Putamen (tissue), 1 donor: ENCODE data around the gene CAMK1D.
A peak's percentile ranks its signal among the peaks of the same experiment; 100 is the strongest.
"Not testable (repeated sequence)": the region's sequence is repeated elsewhere in the genome, so short reads cannot be mapped to it uniquely, and the experiment has no call there.

Experiments
- DNase-seq: peaks from one replicate; pipeline ENCODE4 v3.0.0-alpha.2; 2016; ENCODE audit warnings: low spot score

Gene CAMK1D

DNA sequence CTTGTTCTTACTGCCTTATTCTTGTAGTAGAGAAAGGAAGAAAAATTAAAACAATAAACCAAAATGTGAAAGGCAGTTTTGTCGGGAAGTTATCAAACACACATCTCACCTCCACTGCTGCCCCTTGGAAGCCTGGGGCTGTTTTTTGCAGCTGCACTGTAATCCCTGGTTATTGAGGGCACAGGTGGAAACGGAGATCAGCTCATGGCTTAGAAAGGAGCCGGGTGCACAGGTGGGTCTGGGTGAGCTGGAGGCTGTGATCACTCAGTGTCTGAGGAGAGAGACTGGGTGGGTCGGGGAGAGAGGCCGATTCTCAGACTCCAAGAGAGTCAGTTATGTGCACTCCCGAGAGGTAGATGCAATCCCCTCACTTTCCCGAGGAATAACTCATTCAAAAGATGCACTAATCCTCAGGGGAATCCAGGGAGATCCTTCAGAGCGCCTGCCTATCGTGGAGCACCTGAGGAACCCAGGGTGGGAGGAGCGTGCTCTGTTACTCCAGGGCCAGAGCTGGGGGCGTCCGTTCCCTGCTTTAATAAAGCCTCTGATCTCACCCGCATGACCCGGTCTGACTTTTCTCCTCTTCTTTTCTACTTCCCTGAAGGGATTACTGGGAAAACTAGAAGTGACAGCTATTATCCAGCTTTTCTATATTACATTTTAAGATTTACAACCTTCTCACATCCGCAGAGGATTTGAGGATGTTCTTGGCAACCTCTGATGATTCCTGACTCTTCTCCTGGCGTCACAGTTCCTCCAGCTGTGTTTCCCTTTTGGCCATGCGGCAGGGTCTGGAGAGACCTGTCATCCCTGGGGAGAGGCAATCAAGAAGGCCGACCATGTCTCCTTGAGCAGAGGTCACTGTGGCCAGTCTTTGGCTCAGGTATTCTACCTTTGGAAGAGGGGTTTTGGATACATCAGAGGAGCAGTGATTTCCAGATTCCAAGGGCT lies 82.1 kb downstream of the CAMK1D start:
- DNase-seq, result peak; percentile 31

DNA sequence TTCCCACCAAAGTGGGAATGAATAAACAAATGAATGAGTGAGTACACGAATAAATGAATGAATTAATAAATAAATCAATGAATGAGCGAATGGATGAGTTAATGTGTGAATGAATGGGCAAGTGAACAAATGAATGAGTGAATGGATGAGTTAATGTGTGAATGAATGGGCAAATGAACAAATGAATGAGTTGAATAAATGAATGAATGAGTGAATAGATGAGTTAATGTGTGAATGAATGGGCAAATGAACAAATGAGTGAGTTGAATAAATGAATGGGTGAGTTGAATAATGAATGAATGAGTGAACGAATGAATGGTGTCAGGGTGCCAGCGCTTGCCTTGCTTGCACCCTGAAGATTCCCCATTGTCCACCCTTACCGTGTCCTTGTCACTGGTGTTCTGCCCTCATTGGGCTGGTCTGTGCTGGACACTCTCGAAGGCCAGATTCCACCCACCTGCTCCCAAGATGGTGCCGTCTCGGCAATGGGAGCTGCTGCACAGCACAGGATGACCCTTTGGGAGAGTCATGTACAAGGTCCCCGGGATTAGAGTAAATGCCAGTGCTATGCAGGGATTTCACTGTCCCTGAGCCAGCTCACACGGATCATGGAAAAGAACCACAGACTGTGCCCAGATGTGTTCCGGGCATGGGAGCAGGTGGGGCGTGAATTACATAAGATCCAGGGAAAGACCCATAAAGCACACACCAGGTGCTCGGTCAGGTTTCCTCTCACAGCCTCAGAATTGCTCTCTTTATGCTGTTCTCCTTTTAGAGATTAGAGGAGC lies 83.2 kb downstream of the CAMK1D start:
- no peak for DNase-seq

DNA sequence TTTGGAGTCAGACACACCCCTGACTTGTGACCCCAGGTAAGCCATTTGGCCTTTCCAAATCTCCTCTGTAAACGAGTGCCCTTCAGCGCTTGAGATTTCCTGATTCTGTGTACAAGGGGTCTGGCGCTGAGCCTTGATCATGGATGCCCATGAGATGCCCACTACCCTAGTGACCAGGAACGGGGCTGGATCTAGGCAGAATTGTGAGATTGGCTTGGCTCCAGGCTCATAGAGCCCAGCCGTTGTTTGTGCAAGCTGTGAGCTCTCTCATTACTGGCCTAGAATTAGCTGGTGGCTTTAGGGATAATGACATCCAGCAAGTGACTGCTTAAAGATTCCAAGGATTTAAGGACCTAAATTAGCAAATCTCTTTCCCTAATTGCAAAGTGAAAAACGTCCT lies 84.9 kb downstream of the CAMK1D start:
- no peak for DNase-seq

DNA sequence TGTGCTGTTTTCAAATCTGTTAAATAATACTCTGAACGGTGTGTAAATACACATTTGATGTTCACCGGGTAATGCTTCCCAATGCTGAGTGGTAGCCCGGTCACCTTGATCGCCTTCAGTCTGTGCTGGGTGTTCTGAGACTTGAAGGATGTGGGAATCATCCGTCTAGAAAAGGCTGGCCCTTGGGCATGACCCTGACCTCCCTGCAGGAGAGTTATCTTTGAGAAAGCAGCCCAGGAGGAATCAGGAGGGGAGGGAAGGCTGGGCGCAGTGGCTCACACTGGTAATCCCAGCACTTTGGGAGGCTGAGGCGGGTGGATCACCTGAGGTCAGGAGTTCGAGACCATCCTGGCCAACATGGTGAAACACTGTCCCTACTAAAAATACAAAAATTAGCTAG lies 85.3 kb downstream of the CAMK1D start:
- not testable (repeated sequence) for DNase-seq

DNA sequence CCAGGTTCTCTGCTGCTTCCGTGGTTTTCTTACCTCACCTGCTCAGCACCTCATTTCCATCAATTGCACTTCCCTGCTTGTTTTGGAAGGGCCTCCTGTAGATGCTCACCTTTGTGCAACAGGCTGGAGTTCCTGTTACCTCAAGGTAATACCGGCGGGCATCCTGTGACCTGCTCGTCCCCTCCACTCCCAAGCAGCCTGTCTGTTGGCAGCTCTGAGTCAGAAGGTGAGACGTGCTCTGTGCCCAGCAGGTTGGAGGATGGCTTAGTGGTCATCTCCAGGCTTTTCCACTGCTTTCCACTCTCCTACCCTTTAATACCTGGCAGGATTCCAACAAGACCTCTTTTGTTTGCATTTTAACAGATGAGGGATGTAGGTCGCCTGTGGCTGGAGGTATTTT lies 86.0 kb downstream of the CAMK1D start:
- no peak for DNase-seq

DNA sequence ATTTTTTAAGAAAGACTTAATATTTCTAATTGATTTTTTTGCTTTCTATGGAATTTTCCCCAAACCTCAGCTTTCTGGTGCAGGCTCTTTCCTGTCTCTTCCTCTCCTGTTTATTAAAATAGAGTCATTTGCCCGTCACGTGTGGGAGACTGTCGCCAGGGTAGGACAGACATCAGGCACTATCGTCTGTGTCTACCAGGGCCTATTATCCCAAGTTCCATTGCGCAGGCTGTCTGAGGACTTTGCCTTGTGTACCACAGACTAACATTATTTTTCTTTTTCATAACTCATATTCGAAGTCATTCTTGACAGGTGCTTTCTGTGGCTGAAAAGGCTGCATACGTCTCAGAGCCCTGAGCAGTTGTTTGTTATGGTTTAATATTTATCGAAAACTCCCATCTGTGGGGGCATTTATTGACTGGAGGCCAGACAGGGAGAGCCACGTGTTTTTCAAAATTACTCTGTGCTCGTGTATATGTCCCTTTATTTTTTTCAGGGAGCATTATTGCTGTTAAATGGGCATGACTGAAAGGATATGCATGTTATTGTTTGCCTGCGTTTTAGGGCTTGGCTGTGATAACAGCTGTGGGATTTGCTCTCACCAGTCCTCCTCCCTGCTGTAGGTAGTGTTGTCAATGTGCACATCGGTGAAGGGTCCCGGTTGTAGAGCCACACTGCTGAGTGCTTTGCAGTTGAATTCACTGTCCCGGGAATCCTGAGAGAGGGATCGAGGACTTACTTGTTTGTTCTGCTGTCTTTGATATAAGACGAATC lies 89.8 kb downstream of the CAMK1D start:
- DNase-seq, result no peak

DNA sequence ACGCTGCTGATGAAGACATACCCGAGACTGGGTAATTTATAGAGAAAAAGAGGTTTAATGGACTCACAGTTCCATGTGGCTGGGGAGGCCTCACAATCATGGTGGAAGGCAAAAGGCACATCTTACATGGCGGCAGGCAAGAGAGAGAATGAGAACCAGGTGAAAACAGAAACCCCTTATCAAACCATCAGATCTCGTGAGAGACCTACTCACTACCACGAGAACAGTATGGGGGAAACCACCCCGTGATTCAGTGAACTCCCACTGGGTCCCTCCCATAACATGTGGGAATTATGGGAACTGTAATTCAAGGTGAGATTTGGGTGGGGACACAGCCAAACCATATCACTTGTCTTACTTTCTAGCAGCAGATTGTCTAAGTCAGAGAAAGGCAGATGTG lies 90.4 kb downstream of the CAMK1D start:
- DNase-seq, result not testable (repeated sequence)

DNA sequence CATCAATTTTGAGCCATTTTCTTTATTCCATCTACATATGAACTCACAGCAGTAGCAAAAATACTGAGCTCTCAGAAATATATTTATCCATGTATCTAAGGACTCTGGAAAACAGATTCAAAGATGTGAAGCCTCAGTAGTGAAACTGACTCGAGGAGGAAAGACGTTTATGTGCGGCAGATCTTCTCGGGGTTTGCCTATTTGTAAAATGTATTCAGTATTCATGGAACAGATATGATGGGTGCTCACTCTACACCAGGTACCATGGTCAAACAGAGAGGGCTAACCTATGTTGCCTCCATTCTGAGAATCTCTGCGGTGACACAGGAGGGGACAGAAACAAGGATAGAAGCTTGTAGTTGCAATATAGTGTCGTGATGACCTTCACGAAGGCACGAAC lies 93.7 kb downstream of the CAMK1D start:
- no peak for DNase-seq

DNA sequence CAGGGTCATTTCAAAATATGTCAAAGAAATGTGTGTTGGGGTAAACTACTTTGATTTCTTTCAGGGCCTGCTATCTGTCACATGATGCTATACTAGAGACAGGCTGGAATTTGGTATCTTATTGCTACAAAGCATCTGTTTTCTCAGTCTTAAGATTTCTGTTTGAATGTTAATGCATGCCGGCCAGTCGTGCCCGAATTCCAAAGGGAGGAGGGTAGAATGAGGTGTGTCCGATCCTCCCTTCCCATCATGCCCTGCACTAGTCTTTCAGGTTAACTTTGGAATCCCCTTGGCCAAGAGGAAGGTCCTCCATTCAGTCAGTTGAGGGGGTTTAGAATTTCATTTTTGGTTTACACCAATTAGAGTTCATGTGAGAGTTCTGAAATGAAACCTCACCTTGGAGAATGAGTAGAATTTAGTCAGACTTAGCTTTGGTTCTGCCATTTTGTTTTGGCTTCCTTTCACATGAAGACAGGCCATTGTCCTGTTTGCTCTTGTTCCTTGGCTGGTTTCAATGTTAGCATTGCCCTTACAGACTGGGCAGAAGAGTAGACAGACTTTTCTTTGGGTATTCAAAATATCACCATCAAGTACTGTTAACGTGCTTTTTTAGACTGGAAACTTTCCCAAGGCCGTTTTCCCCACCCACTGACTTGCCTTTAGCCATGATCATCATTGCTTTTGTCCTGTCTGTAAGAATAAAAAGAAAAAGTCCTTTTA lies 95.8 kb downstream of the CAMK1D start:
- no peak for DNase-seq

DNA sequence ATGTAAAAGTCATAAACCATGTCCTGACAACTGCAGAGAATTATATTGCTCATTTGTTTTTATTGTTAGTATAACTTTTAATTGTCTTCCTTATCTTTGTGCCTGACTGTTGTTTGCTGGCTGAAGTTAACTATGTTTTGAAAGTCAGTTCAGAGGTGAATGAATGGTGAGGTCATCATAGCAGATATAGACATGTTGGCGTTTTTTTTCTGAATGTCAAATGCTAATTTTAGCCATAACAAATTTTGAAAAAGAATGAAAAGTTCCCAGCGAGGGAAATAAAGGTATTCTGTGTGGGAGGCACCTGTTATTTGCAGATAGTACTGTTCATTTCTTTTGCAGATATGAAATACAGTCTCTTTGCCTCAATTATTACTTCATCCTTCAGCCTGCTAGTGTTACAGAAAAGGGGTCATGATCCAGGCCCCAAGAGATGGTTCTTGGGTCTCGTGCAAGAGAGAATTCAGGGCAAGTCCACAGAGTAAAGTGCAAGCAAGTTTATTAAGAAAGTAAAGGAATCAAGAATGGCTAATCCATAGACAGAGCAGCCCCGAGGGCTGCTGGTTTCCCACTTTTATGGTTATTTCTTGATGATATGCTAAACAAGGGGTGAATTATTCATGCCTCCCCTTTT lies 96.5 kb downstream of the CAMK1D start:
- no peak for DNase-seq

DNA sequence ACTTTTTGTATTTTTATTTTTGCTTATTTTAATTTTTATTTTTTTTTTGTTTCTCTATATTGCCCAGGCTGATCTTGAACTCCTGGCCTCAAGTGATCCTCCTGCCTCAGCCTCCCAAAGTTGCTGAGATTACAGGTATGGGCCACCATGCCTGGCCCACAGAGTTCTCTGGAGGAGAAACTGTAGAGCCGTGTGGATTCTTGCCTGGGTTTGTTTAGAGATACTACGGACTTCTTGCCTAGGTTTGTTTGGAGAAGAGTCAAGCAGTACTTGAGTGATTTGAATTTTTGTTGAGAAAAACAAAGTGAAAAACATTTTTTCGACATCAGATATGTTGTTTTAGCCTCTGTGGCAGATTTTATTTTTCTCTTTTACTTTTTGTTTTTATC lies 99.0 kb downstream of the CAMK1D start:
- DNase-seq, result no peak

DNA sequence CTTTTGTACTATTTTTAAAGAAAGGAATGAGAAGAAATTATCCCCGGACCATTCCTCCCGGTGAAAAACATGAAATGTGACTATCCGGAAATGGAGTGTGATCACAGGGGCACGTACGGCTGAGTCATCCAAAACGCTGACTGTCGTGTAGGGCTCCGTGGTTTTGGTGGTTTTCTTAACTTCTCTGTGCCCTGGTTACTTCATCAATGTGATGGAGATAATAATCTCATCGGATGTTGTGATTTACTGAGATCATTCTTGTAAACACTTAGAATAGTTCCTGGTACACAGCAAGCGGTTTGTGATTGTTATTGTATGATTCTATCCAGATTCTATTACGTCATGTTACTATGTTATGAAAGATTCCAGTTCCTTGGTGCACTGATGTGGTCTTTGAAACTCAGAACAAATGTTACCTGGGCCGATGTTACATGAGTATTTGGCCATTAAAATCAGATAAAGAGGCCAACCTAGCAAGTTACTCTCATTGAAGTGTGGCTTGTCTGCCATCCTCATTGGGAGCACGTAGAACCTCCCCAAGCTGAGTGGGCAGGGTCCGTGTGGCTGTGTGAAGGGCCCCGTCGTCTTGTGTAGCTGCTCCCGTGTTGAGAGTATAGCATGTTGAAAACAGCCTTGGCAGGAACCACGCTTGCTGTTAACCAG lies 99.5 kb downstream of the CAMK1D start:
- no peak for DNase-seq

DNA sequence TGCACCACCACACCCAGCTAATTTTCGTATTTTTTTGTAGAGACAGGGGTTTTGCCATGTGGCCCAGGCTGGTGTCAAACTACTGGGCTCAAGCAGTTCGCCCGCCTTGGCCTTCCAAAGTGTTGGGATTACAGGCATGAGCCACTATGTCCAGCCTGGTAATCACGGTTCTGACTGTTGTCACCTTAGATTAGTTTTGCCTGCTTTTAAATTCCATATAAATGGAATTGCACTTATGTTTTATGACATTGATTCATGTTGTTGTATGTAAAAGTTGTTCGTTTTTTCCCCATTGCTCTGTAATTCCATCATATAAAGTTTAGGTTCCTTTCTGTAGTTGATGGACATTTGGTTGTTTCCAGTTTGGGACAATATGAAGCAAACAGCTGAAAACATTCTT lies 106.0 kb downstream of the CAMK1D start:
- no peak for DNase-seq

DNA sequence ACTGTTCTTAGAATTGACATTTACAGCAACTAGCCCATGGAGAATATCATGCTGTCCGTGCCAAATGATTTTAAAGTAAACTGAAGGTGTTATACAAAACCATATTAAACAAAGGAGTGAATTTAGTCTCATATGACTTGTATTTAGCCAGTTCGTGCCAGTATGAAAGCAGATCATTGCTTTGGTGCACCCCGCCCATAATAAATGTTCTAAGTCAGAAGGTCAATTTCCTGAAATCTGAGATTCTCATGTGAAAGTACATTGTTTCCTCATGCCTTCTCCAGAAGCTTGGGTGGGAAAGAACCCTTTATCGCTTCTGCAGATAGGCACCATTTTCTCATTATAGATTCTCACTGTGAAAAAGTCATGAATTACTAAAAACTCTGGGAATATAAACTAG lies 106.4 kb downstream of the CAMK1D start:
- DNase-seq, result no peak

DNA sequence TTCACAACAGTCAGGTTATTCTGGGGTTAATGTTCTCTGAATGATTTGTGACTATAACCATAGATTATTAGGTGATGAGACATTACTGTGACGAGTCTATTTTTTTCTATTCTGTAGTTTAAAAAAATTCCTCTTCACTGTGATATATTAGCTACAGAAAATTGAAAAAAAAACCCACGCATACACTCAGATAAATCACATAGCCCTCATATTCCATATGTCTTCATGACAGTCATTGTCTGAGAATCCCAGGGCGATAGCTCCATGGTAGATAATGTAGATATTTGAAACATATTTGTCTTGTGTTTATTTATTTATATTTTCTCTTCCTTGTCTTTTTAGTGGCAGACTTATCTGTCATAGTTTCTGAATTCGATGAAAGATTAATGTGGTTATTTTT lies 110.0 kb downstream of the CAMK1D start:
- peak; percentile 26 for DNase-seq

DNA sequence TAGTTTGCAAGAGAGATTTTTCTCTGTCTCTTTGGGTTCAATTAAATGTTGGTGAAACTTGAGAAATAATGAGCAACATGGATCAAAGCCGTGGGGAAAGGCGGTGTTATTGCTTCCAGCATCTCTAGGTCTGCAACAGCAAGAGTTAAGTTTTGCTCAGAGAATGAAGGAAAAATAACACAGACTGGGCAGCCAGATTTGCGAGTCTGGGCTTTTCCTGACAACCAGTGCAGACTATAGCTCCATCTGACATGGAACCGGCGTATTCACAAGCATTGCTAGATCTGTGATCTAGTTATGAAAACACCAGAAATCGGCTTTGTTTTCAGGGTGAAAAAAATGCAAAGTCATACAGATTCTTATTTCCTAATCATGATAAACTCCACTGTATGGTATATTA lies 110.4 kb downstream of the CAMK1D start:
- no peak for DNase-seq

DNA sequence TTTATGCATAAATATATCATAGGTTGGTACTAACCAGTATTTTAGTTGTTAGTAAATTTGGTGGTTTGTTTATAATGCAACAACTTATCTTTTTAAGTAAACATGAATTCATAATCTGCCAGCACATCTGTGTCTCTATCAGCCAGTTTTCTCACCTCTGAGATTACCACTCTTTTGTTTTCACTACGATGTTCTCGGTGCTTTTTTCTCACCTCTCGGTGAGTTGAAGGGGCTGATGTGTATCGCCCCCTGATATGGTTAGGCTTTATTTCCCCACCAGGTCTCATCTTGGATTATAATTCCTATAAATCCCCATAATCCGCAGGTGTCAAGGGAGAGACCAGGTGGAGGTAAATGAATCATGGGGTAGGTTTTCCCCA lies 114.1 kb downstream of the CAMK1D start:
- DNase-seq, result no peak

DNA sequence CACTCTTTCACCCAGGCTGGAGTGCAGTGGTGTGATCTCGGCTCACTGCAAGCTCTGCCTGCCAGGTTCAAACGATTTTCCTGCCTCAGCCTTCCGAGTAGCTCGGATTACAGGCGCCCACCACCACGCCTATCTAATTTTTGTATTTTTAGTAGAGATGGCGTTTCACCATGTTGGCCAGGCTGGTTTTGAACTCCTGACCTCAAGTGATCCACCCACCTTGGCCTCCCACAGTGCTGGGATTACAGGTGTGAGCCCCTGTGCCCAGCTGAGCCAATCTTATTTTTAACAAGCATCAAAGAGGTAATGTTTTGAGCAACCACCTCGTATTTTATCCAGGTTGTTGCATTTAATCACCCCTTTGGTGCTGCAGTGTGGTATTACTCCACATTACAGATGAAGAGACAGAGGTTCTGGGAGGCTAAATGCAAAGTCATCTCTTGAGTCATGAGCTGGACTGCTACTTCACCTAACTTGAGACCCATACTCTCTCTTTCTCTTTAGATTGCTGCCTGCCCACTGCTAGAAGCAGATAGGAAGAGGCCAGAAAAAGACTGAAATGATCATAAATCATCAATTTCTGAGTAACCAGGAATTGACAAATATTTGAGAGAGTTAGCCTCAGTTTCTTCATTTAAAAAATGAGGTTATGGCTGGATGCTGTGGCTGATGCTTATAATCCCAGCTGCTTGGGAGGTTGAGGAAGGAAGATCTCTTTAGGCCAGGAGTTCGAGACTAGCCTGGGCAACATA lies 116.2 kb downstream of the CAMK1D start:
- no peak for DNase-seq

DNA sequence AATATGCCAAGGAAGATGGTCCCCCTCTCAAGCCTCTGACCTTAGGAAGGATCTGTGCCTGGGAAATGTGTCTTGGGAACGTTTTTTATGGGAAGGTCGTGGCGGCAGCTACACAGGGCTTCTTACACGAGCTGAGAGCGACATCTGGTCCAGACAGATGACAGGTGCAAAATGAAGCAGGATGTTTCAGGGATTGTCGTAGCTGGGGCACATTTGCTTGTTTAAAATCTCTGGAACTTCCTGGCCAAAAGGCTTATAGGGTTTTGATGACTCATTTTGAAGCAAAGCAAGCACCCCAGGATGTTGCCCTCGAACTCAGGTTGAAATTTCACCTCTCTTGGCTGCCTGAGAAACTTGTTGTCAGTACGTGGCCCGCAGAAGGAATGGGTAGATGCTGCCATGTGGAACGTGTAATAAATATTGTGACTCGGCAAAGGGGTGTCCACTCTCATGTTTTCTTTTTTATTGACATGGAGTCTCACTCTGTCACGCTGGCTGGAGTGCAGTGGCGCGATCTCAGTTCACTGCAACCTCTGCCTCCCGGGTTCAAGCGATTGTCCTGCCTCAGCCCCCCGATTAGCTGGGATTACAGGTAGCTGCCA lies 117.5 kb downstream of the CAMK1D start:
- no peak for DNase-seq

DNA sequence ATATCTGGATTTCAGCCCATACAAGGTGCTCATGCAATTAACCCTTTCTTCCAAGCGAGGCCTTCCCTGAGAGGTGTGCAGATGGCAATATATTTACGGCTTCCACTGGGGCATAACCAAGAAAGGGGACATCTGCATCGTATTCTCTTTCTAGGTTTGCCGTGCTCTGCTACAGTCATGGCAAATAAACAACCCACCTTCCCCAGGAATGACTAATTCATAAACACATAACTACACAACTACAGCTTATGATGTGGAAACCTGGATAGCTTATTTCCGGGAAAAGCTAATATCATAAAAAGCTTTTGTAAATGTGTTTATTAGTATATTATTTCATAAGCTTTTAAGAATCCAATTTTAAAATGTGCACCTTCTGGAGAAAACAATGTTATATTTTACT lies 120.0 kb downstream of the CAMK1D start:
- DNase-seq, result no peak
